HG03565 (cell line): Measurements from ENCODE around the gene SLC30A3.

ENCODE experiments used
- ATAC-seq: cut with Tn5 transposase; IDR thresholded peaks from one replicate; pipeline ENCODE4 v1.9.1; 2021; ENCODE audit warnings: mild to moderate bottlenecking, moderate library complexity; ENCODE audit not compliant: unreplicated experiment

The SLC30A3 gene

DNA sequence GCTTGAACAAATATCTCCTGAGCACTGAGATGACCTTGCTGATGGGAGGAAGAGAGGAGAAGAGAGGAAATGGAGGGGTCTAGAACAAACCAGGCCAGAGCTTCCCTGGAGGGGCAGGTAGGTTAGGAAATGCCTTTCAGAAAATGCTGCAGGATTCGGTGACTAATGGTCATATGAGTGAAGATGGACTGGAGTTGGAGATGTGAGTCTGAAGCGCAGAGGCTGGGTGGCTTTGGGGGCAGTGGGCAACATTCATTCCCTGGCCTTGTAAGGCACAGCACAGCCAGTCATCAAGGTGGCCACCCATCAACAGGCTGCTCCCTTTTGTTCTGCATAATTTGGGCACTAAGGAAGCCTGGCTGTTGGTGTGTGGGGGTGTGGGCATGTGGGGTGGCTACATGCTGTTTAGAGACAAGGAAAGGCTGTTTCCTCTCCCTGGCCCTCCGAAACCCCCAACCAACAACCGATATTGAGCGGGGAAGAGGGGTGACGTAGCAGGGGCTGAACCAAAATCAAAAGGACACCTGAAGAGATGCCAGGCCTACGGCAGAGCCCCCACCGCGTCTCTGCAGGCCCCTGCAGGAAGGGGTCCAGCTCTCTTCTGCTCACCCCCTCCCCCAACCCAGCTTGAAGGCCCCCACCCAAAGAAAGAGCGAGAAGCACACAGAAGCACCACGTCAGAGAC lies 1.5 kb downstream of the SLC30A3 start:
- ATAC-seq, result no peak

DNA sequence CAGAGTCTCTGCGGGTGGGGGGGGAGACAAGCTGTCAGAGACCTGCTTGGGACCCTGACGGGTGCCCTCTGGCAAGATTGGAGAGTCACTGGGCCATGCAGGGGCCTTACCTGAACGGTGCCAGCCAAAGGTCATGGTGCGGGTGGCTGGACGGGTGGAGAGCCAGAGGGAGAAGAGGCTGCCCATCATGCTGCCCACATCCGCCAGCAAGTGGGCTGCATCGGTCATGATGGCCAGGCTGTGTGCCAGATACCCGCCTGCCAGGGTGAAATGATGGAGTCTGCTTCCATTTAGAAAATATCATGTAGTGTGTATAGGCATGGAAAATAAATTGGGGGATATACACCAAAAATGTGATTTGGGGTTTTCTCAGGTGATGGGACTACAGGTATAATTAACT lies 4.8 kb downstream of the SLC30A3 start:
- no peak for ATAC-seq

DNA sequence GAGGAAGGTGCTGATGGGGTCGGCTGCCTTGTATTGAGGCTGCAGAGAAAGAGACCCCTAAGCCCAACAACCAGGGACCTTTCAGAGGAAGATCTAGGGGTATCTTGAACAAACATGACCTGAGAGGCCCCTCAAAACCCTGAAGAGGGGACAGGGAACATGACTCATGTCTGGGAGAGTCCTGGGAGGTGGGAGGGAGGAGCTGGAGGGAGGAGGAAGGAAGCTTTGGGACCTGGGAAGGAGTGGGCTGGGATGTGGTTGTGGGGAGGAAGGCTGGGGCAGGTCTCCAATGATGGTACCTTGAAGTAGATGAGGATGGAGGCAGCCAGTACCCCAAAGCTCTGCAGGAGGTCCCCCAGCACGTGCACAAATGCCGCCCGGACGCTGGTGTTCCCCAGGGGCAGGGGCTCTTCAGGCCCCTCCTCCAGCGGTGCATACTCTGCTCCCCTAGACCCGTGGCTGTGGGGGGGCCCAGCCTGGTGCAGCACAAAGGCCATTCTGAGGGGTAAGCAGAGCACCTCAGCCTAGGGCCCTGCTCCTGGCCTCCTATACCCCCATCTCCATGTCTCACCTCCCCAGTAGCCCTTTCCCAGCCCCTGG lies 5.9 kb downstream of the SLC30A3 start:
- ATAC-seq, result no peak

- no peak for ATAC-seq
Measured at GRCh38 chr2:27255660-27256059, 7.2 kb downstream of the SLC30A3 start.

DNA sequence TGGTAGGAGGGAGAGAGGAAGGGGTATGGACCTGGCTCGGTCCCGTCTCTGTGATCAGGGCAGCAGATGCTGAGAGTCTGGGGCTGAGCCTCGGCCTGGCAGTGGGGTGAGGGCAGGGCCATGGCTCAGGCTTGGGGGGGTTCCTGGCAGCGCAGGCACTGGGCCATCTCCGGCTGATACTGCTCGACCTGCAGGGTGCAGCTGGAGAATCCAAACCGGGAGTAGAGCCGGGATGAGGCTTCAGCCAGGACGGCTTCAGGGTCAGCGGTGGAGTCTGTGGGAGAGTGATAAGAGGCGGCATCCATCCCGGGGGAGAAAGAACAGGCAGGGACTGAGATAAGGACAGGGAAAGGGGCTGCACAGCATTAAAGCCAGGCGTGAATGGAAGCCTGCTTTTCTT lies 7.7 kb downstream of the SLC30A3 start:
- no peak for ATAC-seq

- no peak for ATAC-seq
Measured at GRCh38 chr2:27251766-27252165, 11.1 kb downstream of the SLC30A3 start.

DNA sequence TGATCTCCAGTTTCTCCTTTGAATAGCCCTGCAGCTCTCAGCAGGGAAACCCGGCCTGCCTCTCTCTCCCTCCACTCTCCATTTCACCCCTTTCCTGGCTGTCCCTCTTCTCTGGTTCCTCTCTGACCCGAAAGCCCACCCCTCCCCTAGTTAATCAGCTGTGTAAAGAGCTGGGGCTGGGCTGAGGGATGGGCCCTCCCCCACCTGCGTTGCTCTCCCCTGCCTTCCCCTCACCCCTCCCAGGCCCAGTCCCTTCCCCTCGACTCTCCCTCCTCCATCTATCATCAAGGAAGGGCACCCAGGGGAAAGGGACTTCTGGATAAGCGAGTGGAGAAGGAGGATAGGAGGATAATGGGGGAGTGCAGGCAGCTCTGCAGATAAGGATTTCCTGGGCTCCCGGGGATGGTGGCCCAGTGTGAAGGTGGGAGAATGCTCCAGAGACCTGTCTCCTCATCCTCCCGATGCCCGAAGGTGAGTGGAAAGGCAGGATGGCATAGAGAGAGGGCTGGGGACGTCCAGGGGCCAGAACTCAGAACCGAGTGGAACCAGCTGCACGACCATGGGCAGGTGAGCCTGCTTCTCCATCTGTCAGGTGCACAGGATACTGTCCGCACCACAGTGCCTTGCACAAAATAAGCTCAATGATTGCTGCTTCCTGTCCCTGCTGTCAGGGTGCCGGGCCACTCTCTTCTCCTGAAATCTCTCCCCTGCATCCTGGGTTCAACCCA lies 12.0 kb downstream of the SLC30A3 start:
- ATAC-seq, result no peak

- ATAC-seq, result no peak
Measured at GRCh38 chr2:27249891-27250651, 12.8 kb downstream of the SLC30A3 start.

DNA sequence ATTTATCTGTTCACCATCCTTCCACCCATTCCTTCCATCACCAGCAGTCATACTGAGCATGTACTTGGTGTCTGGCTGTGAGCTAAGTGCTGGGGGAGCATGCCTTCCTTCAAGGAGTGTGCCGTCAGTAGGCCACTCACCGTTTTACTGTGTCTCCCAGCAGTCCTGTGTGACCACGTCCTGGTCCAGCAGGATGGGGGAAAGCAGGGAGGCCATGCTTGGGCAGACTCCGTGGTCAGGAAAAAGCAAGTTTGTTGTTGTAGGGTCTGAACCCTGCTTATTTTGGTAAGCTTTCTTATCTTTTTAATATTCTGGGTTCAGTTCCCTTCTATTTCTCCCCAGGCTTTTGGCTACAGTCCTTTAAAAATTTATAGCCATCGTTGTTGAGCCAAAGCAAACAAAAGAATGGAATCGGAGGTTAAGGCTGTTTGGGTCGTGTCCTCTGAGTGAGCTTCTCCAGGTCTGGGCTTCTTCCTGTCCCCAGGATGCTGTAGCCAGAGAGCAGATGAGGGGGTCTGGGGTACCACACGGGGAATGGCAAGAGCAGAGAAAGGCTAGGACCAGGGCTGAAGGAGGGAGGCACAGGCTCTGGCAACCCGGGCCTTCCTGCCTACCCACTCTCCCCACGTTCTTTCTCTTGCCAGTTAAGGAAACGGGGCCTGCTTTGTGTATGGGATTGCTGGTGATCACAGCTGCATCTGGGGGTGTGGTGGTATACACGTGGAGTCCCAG lies 13.5 kb downstream of the SLC30A3 start:
- no peak for ATAC-seq

DNA sequence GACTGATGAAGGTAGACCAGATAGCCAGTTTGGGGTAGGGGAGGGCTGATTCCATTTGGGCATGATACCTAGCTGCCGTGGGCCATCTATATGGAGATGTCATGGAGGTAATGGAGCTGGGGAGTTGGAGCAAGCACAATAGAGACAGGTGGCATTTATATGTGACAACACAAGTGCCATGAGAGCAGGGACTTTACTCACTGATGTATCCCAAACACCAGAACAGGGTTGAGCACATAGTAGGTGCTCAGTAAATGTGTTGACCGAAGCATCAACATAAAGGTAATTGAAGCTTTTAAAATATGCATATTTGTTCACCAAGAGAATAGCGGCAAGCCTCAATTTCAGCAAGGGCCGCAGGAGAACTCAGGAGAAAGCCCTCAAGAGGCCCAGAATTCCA lies 15.0 kb downstream of the SLC30A3 start:
- ATAC-seq, result no peak

DNA sequence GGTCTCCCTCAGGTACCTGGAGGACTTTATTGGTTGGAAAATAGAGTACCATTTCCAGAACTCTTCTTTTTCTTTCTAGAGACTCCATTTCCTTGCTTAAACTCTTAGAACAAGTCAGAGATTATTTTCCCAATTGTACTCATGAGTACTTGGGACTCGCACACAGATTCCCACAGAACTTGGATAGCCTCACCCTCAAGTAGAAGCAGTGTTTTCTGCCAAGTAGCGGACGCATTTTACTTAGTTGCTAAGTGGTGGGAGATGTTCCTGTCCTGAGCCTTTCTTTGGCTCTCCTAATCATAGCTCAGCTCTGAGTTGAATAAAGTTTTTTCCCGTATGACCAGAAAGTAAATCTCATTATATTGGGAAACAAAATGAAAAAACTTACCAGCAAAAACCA lies 17.2 kb downstream of the SLC30A3 start:
- ATAC-seq, result no peak

DNA sequence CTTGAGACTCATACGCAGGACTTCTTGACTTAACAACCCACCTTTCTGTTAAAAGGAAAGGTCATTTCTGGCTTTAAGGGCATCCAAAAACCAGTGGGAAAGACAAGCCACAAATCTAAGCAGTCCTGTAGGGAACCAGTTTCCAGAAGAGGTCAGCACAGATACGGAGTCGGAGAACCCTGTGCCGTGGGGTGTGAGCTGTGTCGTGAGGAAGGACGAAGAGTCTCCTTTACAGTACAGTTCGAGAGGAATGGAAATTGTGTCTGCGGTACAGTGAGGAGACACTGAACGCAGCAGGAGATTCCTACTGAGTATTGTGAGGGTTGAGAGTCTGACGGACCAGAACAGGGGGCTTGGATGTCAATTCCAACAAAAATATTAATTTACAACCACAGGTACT lies 17.7 kb downstream of the SLC30A3 start:
- no peak for ATAC-seq

GRCh38 chr2:27243391-27244130 lies 19.3 kb downstream of the SLC30A3 start:
- ATAC-seq, result no peak

- no peak for ATAC-seq
Measured at GRCh38 chr2:27242614-27242951, 20.3 kb downstream of the SLC30A3 start.

- no peak for ATAC-seq
Measured at GRCh38 chr2:27241761-27242613, 20.9 kb downstream of the SLC30A3 start.

- ATAC-seq, result no peak
Measured at GRCh38 chr2:27240406-27240805, 22.4 kb downstream of the SLC30A3 start.

- no peak for ATAC-seq
Measured at GRCh38 chr2:27238976-27239375, 23.9 kb downstream of the SLC30A3 start.

DNA sequence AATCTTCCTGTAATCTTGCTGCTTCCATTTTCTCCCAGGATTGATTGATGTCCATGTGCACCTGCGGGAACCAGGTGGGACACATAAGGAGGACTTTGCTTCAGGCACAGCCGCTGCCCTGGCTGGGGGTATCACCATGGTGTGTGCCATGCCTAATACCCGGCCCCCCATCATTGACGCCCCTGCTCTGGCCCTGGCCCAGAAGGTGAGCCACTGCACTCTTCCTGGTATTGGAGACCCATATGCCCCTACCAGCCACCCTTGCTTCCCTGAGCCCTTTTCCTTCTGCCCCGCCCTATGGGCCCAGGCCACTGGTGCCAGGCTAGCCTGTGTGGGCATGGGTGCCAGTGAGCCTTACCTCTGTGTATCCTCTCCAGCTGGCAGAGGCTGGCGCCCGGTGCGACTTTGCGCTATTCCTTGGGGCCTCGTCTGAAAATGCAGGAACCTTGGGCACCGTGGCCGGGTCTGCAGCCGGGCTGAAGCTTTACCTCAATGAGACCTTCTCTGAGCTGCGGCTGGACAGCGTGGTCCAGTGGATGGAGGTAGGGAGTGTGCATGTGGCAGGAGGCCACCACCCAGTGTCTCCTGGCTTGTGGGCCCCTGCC lies 25.4 kb downstream of the SLC30A3 start:
- no peak for ATAC-seq

DNA sequence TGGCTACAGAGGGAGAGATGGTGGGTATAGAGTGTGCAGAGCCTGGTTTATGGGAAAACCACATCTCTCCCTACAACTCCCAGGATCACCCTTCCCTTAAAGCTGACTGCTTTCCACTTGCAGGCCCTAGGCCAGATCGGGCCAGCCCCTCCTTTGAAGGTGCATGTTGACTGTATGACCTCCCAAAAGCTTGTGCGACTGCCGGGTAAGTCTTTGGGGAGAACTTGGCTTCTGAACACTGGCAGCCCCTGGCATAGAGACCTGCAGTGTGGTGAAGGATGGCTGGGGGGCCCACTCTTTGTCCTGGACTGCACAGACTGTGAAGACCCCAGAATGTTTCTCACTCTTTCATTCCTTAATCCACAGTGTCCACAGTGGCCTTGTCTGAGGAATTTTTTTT lies 26.2 kb downstream of the SLC30A3 start:
- ATAC-seq, result no peak
